ENCODE data around the gene IFI6.

- TF ChIP-seq EZH2 (IDR thresholded peaks at IDR 0.05; ENCODE audit: low read depth) (no peak), CTCF (conservative IDR thresholded peaks at IDR 0.05) (no peak)
Measured at GRCh38 chr1:27705545-27705944, 33.6 kb upstream of the IFI6 start.

Measured in PC-9 (cell line).